ENCODE measurements around the gene ADAMTSL3.

ADAMTSL3 gene

DNA sequence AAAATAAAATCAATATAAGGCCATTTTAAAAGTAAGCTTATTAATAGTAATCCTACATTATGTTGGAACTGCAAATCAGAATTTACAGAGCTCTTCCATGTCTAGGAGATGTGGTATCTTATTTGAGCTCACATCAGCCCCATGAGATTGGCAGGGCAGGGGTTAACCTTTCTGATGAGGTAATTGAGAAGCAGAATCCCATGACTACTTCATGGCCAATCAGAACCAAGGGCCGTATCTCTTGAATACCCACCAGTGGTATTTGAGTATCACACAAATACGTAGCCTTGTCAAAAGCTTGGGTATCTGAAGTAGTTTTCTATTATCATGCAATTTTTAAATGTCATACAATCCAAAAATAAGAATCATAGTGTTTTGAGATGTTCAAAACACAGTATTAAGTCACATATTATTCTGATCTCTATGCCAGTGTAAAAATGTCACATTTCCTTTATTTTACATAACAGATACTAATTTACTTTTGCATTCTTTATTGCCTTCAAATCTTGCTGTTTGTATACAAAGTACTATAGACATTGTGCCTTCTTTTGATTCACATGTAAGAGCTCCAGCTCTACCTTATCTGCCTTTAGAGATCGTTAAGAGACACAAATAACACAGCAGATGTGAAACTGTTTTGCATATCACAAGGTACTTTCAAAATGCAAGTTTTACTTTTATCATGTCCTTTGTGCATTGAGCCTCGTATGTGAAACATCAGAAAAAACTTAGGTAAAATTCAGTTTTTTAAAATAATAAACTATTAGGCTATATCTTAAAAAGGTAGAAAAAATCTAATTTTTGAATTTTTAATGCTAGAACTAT, 329.9 kb downstream of the ADAMTSL3 start:
- DNase-seq (ENCODE audit: low read depth) = no peak

DNA sequence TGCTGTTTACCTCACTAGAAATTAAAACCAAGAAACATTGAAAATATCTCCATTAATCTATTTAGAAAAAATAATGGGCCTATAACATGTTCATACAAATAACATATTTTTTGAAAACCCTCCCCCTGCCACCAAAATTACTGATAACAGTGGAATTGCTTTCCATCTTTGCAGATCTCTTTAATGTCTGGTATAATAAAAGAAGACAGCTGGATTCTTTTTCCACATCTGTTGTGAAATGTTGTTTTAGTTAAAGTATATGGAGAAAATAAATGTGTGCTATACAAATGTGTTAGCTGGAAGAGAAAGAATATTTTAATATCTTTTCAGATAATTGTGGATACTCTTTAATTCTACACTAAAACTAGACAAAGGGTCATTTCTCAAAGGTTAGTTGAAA, 330.7 kb downstream of the ADAMTSL3 start:
- DNase-seq (ENCODE audit: low read depth) = no peak

DNA sequence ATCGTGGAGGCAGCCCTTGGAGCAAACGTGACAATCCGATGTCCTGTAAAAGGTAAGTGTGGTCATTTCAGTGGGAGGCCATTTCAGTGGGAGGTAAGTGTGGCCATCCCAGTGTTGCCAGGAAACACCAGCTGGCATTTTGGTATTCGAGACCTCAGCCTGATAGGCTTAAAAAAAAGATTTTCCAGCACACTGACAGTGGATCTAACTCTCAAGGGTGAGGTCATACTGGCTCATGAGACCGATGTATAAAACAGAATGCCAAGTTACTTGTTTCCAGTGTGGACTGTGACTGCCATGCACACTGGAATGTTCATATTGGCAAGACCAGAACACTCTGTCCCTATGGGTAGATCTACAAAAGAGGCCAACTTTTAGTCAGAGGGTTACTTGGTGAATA, 337.2 kb downstream of the ADAMTSL3 start:
- no peak for DNase-seq (ENCODE audit: low read depth)

DNA sequence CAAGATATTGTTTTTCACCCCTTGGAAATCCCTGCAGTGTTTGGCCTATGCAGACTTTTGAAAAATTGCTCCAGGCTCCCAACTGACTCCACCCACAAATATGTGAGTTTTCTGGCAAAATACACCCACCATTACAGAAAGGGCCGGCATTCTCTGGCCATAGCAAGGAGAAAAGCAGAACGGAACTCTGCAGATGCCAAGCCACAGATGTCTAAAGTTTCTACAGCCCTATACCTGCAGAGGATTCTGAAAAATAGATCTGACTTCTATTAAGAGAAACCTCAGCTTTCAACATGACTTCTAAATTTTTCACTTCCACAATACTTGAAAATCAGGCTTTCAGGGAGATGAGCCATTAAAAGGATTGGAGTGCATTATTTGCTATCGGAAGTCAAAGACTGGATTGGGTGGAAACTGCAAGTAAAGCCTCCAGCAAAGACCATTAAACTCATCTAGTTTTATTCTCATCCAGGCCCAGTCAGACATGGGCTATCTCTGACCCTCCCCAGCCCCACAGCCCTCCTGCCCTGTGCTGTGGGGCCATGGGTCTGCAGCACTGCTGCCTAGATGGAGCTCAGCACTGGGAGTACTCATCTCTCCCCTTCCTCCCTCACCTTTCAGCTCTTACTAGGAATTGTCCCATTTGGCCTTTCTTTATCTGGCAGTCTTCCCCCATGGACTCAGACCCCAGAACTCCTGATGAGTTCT, 338.6 kb downstream of the ADAMTSL3 start:
- no peak for DNase-seq (ENCODE audit: low read depth)

DNA sequence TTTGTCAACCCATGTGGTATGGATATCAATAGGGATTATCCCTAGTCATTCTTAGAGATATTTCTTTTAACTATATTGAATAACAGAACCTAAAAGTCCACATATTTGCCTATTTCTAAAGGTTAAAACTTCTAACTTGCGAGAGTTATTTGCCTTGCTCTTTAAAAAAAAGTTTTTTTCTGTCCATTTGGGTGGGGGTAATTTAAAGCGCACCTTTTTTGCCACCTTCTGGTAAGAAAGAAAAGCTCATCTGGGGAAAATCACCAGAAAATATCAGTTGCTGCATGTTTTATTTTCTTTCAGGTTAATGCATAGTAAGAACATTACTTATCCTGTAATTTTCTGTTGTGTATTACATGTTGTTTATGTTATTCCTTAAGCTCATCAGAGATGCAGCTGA, 339.7 kb downstream of the ADAMTSL3 start:
- DNase-seq (ENCODE audit: low read depth) = no peak

DNA sequence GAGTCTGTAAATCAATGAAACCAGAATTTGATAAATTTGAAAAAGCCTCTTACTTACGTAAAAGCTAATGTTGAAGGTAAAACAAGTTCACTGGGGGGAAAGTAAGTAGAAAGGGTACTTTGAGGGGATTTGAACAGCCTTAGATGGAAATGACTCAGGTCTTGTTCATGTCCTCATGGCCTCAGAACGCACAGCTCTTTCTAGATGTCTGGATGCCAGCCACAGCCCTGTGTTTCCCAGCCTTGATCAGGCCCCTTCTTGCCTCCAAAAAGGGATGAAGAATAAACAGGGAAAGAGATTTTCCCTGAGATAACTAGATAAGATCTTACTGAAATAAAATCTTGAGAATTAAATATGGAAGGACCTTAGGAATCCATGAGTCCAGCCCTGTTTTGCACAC, 344.6 kb downstream of the ADAMTSL3 start:
- no peak for DNase-seq (ENCODE audit: low read depth)

DNA sequence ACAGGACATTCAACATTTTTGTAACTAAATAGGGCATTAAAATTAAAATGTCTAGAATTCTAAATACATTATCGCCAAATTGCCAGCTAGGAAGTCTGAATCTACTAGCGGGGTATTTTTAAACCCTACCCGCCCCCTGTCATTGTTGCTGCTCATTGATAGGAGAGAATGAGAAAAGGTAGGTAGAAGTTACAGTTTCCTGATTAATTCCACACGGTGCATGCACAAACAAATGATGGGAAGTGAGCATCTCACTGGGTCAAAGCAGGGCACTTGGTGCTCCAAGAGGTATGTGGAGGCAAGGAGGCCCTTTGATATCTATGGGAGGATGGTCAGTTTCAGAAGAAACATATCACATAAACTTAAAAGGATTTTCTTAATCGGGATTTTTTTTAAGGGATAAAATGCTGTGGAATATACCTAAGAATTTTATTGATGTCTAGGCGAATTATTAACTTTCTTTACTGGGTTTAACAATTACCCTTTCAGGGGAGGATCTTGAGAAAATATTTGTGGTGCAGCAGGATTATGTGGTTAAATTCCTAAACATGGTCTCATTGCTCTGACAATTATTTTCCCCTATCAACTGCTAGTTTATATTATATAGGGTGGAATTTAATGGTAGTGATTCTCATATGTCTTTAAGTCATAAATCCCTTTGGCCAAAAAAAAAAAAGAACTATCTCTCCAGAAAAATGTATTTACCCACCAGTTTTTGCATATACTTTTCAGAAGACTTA, 345.6 kb downstream of the ADAMTSL3 start:
- no peak for DNase-seq (ENCODE audit: low read depth)

DNA sequence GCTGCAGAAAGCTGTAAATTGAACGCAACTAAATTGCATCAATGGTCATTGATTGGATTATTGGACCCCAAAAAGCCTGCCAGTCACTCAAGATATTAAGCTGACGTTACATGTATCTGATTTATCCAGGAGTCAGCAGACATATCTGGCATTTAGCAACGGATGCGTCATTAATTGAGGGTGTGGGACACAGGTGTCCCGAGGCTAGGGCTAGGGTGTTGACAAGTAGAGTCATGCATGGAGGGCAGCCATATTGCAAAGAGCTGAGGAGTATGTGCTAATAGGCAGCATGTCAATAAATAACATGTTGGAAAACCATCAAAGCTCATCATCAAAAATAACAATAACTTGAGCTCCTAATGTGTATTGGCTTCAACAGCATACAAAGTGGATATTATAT, 347.1 kb downstream of the ADAMTSL3 start:
- no peak for DNase-seq (ENCODE audit: low read depth)

DNA sequence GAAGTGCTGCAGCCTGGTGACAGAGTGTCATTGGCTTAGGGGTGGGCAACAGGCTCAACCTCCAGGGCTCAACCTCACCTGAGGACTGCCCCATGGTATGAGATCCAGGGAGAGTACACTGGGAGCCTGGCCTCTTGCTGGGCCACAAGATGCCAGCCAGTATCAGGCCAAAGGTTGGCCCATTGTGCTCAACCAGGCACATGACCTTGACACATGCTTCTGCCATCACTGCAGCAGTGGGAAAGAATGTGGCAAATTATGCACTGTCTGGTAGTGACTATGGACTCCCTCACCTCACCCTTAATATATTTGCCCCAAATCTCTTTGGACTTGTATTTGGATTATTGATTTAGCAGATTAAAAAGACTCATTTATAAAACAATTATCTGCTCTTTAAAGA, 347.7 kb downstream of the ADAMTSL3 start:
- DNase-seq (ENCODE audit: low read depth) = no peak

DNA sequence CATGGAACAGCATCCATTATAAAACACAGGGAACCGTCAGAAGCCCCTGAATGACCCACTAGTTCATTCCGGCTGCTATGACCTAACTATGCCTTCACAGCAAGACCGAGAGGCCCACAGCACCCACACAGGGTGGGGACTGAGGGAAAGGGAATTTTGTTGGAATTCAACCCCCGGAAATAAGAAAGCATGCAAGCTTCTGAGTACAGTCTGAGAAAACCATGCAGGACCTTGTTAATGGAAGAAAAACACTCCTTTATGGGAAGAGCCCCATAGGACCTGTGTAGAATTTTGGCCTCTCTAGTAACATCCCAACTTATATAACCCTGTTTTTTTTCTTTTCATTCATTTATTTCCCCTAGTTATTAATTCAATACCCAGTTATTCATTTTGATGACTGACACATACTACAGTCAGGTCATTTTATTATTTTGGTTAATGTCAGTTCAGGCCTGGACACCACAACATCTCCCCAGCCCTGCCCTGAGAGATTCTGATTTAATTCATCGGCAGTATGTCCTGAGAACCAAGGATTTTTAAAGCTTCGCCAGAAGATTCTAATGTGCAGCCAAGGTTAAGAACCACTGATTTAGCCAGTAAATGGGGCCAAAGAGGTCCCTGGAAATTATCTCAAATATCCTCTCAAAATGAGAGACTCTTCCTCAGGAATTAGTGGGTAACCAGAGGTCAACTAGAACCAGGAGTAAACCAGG, 350.0 kb downstream of the ADAMTSL3 start:
- no peak for DNase-seq (ENCODE audit: low read depth)

DNA sequence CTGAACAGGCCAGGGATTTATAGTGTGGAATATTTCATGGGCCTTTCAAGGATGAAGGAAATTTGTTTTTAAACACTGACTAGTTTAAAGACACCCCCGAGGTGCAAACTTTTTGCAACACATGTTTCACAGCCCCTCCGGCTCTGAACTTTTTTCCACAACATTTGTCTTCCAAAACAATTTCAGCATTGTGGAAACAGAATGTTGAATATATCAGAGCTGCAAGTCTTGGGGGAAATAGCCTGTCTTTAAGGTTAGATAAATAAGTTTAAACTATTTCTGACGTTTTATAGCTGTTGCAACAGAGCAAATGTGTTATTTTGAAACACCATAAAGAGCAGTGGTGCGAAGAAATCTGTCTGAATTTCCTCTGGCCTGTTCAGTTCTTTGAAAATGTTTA, 352.5 kb downstream of the ADAMTSL3 start:
- no peak for DNase-seq (ENCODE audit: low read depth)

DNA sequence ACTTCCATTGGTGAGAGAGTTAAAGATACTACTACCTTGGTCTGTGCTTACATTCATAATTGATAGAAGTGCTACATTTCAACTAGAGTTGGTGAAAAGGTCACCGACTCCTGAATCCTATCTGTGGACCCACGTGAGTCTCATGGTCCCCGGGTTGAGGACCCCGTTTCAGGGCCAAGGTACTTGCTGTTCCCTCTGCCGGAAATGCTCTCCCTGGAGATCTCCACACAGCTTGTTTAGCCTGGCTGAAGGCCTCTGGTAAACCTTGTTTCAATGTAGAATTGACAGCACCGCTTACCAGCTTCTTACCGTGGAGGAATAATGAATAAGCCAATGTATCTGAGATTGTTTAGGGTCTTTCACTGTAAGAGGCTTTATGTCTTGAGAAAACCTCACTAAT, 355.7 kb downstream of the ADAMTSL3 start:
- no peak for DNase-seq (ENCODE audit: low read depth)

DNA sequence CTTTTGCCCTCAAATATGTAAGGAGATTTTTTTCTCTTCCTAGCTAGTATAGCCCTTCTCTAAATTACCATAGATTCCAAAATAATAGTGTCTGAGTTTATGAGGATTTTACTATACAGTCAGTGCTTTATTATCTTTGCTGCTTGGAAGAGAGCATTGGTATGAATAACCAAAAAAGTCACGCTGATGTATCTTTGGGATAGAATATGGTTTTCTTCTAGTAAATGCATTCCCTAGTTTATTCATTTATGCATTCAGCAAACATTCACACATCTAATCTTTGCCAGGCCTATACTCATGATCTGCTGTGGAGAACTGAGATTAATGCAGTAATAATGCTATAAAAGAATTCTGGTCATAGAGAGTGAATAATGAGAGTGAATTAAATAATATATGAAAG, 356.3 kb downstream of the ADAMTSL3 start:
- no peak for DNase-seq (ENCODE audit: low read depth)

DNA sequence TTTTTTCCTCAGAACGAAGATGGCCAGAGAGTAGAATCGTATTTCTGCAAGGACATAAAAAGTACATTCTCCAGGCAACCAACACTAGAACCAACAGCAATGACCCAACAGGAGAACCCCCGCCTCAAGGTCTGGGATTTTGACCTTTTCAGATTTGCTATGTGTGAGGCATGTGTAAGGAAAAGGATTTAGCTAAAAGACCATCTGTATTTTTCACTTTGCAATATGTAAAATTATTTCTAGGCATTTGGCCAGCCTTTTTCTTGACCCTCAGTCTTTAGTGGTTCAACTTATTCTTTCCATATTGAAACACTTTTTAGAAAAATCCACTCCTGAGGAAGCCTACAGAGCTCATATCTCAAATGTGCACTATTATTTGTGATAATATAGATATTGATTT, 362.4 kb downstream of the ADAMTSL3 start:
- DNase-seq (ENCODE audit: low read depth) = no peak

DNA sequence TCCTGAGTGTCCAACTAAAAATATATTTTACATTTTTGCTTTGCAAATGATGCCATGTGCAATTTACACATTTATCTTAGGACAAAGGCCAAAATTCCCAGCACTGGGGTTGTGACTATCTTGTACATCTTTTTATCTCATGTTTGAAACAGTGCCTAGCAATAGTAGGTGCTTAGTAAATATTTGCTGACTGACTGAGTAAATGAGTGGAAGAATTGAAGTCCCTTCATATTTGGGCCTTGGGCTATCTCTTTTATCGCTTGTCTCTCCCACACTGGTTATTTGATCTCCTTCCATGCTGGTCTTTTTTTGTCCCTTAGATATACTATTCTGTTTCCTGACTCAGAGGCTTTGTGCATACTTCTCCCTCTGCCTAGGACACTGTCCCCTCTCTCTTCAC, 368.6 kb downstream of the ADAMTSL3 start:
- no peak for DNase-seq (ENCODE audit: low read depth)

DNA sequence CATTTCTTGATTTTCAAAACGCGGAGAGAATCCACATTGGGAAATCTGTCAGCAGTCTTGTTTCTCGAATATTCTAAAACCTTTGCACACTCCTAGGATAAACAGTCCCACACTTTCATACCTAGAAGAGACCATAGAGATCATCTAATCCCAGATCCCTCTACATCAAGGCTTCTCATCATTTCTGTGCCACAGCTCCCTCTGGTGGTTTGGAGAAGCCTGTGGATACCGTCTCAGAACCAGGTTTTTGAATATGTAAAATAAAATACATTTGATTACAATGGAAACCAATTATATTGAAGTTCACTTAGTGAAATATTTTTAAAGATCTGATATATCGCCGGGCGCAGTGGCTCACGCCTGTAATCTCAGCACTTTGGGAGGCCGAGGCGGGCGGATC, 369.7 kb downstream of the ADAMTSL3 start:
- DNase-seq (ENCODE audit: low read depth) = no peak

DNA sequence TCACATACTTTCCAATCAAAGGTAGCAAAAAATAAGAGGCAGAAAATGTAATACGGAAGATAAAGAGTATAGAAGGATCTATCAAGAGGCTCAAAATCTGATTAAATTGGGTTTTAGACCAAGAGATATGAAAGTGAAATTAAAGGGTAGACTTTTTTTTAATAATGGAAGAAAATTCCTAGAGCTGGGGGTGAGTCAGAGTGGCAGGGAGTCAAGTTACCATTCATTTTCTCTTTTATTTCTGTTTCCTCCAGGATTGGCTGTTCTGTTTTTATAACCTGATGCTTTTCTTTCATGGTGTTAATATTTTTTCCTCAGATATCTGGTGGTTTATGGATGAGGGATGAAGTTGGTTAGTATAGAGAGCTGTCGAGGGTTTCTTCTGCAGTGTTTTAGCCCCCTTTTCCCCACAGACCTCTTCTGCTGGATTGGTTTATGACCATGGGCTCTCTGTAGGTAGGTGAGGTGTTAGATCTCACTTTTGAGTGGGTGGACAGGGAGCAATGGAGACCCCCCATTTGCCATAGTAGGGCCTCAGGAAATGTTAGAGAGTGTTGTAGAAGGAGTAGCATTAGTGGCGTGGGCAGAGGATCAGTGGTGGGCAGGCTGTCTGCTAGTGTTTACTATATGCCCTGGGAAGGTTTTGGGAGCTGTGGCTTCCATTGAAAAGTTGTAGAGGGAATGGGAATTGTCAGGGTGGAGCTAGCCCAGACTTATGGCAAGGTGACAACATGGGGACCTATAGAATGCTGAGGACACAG, 380.1 kb downstream of the ADAMTSL3 start:
- DNase-seq (ENCODE audit: low read depth) = no peak

DNA sequence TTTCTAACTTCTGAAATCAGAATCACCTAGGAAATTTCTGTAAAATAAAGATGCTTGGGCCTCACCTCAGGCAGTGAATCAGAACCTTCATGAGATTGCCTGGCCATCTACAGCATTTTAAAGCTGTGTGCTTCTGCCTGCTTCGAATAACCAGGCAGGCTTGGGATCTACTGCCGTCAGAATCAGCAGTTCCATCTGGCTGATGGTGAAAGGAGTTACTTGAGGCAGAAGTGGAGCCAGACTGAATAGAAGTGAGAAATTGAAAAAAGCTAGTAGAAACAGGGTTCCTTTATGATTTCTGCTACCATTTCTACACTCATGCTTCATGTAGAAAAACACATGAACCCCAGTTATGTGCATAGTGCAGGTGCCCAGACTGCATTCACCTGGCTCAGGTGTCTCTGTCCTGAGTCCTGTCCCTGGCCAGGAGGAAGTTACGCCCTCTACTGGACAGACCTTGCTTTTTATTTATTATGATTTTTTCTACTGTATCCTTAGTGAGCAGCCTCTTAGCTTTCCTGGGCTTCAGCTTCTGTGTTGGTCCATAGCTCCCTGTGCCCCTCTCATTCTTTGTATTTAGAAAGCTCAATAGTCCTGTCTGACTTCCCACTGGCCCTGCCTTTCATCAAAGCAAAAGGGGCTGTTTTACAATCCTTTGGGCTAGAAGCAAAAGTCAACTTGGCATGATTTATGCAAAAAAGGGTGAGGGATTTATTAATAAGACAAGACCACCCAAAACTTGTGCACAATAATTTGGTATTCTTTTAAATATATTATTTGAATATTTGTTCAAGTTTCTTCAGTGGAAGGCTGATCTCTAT, 380.9 kb downstream of the ADAMTSL3 start:
- DNase-seq (ENCODE audit: low read depth) = no peak

DNA sequence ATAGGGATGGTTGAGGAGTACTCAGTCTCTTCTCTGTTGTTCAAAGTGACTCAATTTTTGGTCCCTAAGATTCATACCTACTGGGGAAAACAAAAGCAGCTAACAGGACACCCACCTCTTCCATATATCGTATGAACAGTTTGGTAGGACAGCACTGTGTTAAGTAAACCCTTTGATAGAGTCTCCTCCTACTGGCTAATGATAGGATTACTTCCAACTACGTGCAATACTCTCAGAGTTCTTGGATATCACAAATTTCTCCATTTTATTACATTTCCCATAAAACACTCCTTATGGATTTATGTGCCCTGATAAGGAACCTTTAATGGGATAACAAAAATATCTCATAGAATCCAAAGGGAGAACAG, 381.5 kb downstream of the ADAMTSL3 start:
- no peak for DNase-seq (ENCODE audit: low read depth)

DNA sequence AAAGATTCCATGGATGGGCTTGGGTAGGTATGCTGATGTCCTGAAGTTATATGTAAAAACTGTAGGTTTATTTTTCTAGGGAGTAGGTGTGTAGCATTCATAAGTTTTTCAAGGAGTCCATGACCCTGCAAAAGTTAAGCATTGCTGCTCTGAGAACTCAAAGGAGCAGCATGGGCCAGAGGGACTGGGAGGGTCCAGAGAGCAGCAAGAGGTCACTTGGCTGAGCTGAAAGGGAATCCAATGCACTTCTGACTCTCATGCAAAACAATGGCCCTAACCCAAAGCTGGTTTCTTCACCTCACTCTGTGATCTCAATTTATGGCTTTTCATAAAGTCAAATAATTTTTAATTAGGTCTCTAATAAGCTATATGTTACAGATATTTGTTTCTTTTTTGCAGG, 383.4 kb downstream of the ADAMTSL3 start:
- no peak for DNase-seq (ENCODE audit: low read depth)

Measured in stimulated activated CD8-positive, alpha-beta memory T cell treated with anti-CD3 and anti-CD28 coated beads, Interleukin-15, amount 100 ng/mL, for 24 hours (primary cell).